Activated T-helper 2 cell treated with anti-CD3 and anti-CD28 coated beads, Interferon-gamma antibody, Interleukin-2, Interleukin-4, amounts not matched to agents 10 μg/mL and 5 μg/mL and 100 μg/mL, durations not matched to agents 14 hours and 24 hours and 36 hours (primary cell): ENCODE data around the gene MYBL2. TPM values are rescaled to one million over a fixed set of nuclear protein-coding genes. Genes with fewer than 3 reads are reported as not detected.
"Not testable (repeated sequence)": the region's sequence is repeated elsewhere in the genome, so short reads cannot be mapped to it uniquely, and the experiment has no call there.

Experiments used
- DNase-seq: peaks from one replicate; pipeline ENCODE4 v3.0.0; 2021; ENCODE audit warnings: low spot score
- H3K27ac Mint-ChIP-seq: one replicate; pipeline ENCODE4 v1.8.0; 2021; ENCODE audit warnings: mixed read lengths
- H3K27me3 Mint-ChIP-seq: one replicate; pipeline ENCODE4 v1.8.0; 2021; ENCODE audit warnings: low read depth, mixed read lengths
- H3K36me3 Mint-ChIP-seq: one replicate; pipeline ENCODE4 v1.8.0; 2021; ENCODE audit warnings: low read depth, mixed read lengths
- H3K4me1 Mint-ChIP-seq: one replicate; pipeline ENCODE4 v1.8.0; 2021; ENCODE audit warnings: low read depth, mixed read lengths
- H3K4me3 Mint-ChIP-seq: one replicate; pipeline ENCODE4 v1.8.0; 2021; ENCODE audit warnings: low read depth, mild to moderate bottlenecking, moderate library complexity, mixed read lengths
- H3K9me3 Mint-ChIP-seq: one replicate; pipeline ENCODE4 v1.8.0; 2021; ENCODE audit warnings: mixed read lengths
- intact Hi-C: fragments of 100-400 bp; cut with micrococcal nuclease; formaldehyde crosslinking; loops from one replicate; pipeline ENCODE4 v1.15.1; 2023
- total RNA-seq: library from RNA; stranded (reverse); gene quantifications from 2 replicates; pipeline ENCODE4 v1.2.3, GENCODE V29; 2022

Gene MYBL2
- total RNA-seq, 1 donor from 2014 or later = 88.6 TPM

DNA sequence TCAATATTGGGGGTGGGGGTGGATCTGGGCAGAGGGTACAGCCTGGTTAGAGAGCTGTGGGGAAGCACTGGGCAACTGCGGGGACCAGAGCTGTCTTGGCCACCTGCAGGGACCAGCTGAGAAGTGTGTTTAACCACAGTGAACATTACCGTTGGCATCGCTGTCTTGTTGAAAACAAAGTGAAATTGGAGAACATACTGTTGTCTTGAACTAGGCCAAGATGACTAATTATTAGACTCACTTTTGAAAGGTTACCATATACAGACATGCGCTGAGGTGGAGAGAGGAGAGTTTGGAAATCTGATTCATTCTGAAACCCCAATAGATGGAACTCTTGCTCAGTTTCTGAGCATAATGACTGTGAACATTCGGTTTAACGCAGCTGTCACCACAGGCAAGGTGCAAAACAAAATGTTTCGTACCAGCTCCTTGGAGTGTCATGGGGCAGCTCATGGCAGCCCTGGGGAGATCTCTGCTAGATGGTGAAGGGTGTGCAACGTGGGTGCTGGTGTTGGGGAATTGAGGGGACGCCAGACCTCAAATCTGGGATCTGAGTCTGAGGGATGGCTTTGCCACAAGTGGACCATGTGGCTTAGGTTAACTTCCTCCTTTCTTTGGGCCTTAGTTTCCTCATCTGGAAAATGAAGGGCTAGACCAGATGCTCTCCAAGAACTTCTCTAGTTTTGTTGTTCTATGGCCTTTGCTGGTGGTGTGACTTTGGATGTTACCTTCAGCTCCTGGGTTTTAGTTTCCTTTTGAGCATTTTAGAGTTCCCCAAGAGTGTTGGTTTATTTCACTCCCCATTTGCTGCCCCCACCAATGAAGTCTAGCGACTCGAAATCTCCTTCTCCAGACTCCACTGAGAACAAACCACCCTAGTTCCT, 84.5 kb downstream of the MYBL2 start:
- Mint-ChIP-seq H3K27me3 (no peaks in the 10 kb centered on the region), H3K4me1 (peaks cover 44% of the 10 kb centered on the region), H3K36me3 (peaks cover 7% of the 10 kb centered on the region), H3K4me3 (peak overlapping the region; percentile 54), H3K9me3 (peaks cover 10% of the 10 kb centered on the region), H3K27ac (peak overlapping the region; percentile 96)
- peak; percentile 70 for DNase-seq
- intact Hi-C loops = loop anchor here (1.0 to 2.0 kb wide), 8 partner anchors 15 to 329 kb away; partner anchors contain the start of gene SRSF6

DNA sequence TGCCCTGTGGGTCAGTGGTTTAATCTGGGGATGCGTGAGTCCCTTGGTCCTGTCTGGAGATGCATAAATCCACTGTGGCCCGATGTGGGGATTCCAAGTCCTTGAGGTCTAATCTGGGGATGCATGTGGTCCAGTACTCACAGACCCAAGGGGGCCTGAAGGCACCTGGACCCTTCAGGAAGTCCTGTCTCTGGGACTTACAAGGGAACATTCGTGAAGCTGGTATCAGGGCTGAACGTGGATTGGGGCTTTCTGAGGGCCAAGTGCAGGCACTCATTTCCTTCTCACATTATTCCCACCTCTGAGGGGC, 85.1 kb downstream of the MYBL2 start:
- H3K27me3 Mint-ChIP-seq = no peaks in the 10 kb centered on the region
- peaks cover 7% of the 10 kb centered on the region for H3K36me3 Mint-ChIP-seq
- DNase-seq = no peak
- intact Hi-C loops = no loop called here
- H3K9me3 Mint-ChIP-seq = peaks cover 10% of the 10 kb centered on the region
- H3K4me1 Mint-ChIP-seq = peaks cover 42% of the 10 kb centered on the region
- H3K4me3 Mint-ChIP-seq = peak overlapping the region; percentile 54
- H3K27ac Mint-ChIP-seq = peak overlapping the region; percentile 96

DNA sequence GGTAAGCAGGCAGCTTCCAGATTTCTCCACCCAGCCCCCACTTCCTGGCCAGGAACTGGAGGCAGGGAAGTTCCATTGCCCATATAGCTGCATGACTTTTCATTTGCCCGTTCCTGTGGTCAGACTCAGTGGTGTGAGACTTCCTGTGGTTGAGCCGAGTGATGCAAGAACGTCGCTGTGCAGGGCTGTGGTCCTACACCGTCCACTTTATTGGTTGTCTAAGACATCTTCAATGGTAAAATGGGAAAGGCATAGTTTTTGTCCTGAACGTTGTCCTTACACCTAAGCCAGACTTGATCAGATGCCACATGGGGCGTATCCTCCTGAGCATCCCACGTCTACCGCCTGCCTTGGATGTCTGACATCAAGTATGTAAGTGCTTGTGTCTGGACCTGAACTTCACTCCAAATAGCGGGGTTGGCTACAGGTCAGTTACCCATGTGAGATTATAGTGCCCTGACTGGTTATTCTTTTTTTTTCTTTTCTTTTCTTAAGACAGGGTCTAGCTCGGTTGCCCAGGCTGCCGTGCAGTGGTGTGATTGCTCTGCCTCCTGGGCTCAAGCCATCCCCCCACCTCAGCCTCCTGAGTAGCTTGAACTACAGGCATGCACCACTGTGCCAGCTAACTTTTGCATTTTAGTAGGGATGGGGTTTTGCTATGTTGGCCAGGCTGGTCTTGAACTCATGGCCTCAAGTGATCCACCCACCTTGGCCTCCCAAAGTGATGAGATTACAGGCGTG, 85.8 kb downstream of the MYBL2 start:
- H3K4me1 Mint-ChIP-seq = peaks cover 42% of the 10 kb centered on the region
- peaks cover 10% of the 10 kb centered on the region for H3K9me3 Mint-ChIP-seq
- intact Hi-C loops = no loop called here
- no peaks in the 10 kb centered on the region for H3K27me3 Mint-ChIP-seq
- H3K36me3 Mint-ChIP-seq = peaks cover 8% of the 10 kb centered on the region
- peak overlapping the region; percentile 96 for H3K27ac Mint-ChIP-seq
- peak; percentile 31 for DNase-seq
- H3K4me3 Mint-ChIP-seq = peak overlapping the region; percentile 54

DNA sequence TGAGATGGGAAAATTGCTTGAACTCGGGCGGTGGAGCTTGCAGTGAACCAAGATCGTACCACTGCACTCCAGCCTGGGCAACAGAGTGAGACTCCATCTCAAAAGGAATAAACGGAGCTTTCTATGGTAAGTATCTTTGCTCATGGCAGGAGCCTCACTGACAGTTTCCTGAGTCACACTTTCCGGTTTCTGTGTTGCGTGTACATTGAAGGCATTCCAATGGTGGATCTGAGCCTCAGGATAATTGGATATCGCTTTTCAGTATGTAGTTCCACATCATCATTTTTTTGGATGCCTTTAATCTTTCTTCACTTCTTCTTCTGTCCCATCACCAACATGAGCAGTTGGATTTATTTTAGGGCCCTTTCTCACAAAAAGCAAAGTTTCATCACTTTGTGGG, 88.5 kb downstream of the MYBL2 start:
- no peaks in the 10 kb centered on the region for H3K27me3 Mint-ChIP-seq
- intact Hi-C loops = no loop called here

DNA sequence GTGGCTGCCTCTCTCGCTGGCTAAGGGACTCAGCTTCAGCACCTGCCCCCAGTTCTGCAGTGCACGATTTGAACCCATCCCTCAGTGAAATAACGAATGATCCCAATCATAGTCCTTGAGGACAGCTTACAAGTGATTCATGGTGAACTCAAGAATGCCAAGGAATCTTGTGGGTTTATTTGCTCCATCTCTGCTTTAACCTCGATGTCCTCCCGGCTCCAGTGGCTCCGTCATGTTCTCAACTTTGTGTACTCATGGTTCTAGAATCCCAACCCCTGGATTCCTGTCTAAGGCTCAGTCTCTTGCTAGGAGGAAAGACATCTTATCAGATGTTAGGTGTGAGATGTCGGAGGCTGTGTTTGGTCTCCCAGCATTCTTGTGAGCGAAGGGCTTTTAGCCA, 88.9 kb downstream of the MYBL2 start:
- Mint-ChIP-seq H3K4me1 (peaks cover 33% of the 10 kb centered on the region), H3K27me3 (no peaks in the 10 kb centered on the region), H3K4me3 (no peak overlapping the region), H3K36me3 (peaks cover 10% of the 10 kb centered on the region), H3K27ac (no peak overlapping the region), H3K9me3 (peaks cover 10% of the 10 kb centered on the region)
- no peak for DNase-seq
- intact Hi-C loops = no loop called here

More for the DNA sequence above, 88.5 kb downstream of the MYBL2 start:
- Mint-ChIP-seq H3K9me3 (peaks cover 10% of the 10 kb centered on the region), H3K27ac (no peak overlapping the region), H3K4me3 (no peak overlapping the region), H3K4me1 (peaks cover 36% of the 10 kb centered on the region), H3K36me3 (peaks cover 10% of the 10 kb centered on the region)
- DNase-seq = no peak

DNA sequence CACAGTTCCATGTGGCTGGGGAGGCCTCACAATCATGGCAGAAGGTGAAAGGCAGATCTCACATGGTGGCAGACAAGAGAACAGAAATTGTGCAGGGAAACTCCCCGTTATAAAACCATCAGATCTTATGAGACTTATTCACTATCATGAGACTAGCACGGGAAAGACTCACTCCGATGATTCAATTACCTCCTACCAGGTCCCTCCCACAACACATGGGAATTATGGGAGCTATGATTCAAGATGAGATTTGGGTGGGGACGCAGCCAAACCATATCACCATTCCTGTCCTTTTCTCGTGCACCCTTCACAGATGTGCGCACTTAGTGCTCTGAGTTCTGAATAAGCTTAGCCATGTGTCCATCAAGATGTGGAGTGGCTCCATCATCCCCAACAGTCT, 91.0 kb downstream of the MYBL2 start:
- DNase-seq, intact Hi-C loops, H3K4me3 Mint-ChIP-seq, H3K9me3 Mint-ChIP-seq, H3K27ac Mint-ChIP-seq, H3K27me3 Mint-ChIP-seq: not testable (repeated sequence)
- peaks cover 10% of the 10 kb centered on the region for H3K36me3 Mint-ChIP-seq
- peaks cover 14% of the 10 kb centered on the region for H3K4me1 Mint-ChIP-seq

DNA sequence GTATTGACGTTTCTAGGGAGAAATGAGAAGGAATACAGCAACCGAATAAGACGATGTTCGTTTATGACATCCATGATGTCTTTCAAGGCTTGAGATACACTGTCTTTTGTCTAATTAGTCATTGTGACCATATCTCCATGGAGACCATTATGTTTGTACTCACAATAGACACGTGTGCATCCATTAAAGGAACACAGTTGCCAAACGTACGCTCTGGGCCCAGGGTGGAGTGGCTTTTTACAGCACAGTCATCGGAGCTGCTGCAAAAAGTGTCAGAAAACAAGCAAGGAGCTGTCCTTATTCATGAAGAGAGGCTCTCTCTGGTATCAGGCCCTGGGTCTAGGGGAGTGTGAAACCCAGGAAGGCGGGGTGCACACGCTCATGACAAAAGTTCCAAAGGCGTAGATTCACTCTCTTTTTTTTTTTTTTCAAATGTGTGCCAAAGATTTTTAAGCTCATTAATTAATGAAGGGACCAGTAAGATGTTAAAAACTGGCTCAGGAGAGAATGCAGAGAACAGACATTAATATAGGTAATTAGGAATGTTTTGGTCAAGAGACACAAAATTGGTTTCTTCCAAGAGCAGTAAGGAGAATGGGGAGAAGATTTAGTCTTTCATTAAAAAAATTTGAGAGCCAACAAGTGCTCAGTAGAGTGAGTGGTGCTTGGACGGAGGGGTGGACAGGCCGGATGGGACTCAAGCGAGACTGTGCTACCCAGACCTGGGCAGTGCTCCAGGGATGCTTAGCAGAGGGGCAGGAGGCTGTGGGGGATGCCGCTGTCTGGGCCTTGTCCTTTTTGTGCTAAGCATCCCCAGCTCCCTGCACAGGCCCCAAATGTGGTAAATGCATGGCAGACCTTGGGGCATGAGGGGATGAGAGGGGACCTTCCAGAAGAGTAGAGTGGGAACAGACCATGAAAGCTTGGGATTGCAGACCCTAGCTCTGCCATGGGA, 94.7 kb downstream of the MYBL2 start:
- Mint-ChIP-seq H3K4me1 (peaks cover 4% of the 10 kb centered on the region), H3K27ac (no peak overlapping the region), H3K4me3 (no peak overlapping the region), H3K9me3 (no peaks in the 10 kb centered on the region), H3K36me3 (peaks cover 3% of the 10 kb centered on the region), H3K27me3 (peaks cover 2% of the 10 kb centered on the region)
- no peak for DNase-seq
- intact Hi-C loops = no loop called here

DNA sequence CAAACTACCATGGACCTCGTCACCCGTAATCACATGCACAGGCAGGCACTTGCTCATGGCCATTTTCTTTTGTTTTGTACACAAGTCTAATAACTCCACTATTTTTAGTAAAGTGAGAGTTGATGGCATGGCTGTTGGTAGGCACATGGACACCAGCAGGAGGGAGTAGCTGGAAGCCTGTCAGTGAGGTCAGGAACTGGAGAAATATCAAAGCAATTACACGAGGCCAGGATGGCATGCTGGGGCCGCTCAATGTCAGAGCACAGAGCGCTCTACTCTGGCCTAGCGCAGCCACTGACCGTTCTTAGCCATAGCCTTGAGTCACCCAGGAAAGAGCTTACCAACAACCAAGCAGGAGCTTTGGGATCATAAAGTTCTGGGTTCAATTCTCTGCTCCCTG, 96.0 kb downstream of the MYBL2 start:
- H3K4me1 Mint-ChIP-seq = peaks cover 6% of the 10 kb centered on the region
- H3K27me3 Mint-ChIP-seq = peaks cover 13% of the 10 kb centered on the region
- H3K4me3 Mint-ChIP-seq = no peak overlapping the region
- H3K36me3 Mint-ChIP-seq = peaks cover under 1% of the 10 kb centered on the region
- no peak for DNase-seq
- intact Hi-C loops = no loop called here
- no peaks in the 10 kb centered on the region for H3K9me3 Mint-ChIP-seq
- H3K27ac Mint-ChIP-seq = no peak overlapping the region

DNA sequence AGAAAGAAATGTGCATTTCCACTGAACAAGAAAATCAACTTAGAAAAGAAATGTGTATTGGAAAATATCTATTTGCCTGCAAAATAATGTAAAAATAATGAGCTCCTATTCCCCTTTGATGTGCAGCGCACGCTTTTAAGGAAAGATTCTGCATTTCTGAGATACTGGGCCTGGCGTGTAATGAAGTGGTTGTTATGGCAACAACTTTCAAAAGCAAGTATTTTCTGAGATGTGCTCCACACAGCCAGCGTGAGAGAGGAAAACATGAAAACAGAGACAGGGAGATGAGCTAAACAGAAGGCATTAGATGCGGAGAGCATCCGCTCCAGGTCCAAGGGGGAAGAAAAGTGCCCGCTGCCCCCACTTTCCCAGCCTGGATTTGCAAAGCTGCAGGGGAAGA, 99.0 kb downstream of the MYBL2 start:
- Mint-ChIP-seq H3K4me1 (peaks cover 4% of the 10 kb centered on the region), H3K9me3 (no peaks in the 10 kb centered on the region), H3K36me3 (no peaks in the 10 kb centered on the region), H3K4me3 (no peak overlapping the region), H3K27me3 (peaks cover 21% of the 10 kb centered on the region), H3K27ac (no peak overlapping the region)
- intact Hi-C loops = no loop called here
- DNase-seq = no peak

Other genes starting within 250 kb of the MYBL2 start
- gene SRSF6, start 209.2 kb upstream of the MYBL2 start, total RNA-seq = 179 and 187 TPM in 2 replicates
- gene L3MBTL1, start 159.4 kb upstream of the MYBL2 start, total RNA-seq = 10.5 and 13.8 TPM in 2 replicates
- gene SGK2, start 108.1 kb upstream of the MYBL2 start, total RNA-seq = 0.25 and 0.32 TPM in 2 replicates
- gene IFT52, start 76.2 kb upstream of the MYBL2 start, total RNA-seq = 17.7 and 19.0 TPM in 2 replicates
- 0.48 TPM in 1 of 2 replicates, not detected in the other for gene GTSF1L, start 59.9 kb downstream of the MYBL2 start, total RNA-seq
- gene TOX2, start 247.7 kb downstream of the MYBL2 start, total RNA-seq = 2.4 and 3.0 TPM in 2 replicates